COLO668 (cell line): ENCODE measurements around the gene VWA8.
"Not testable (repeated sequence)": the region's sequence is repeated elsewhere in the genome, so short reads cannot be mapped to it uniquely, and the experiment has no call there.

Experiments
- DNase-seq: peaks from one replicate; lab custom pipeline; 2025; ENCODE audit not compliant: unreplicated experiment; lab: John Stamatoyannopoulos, UW

VWA8 gene

DNA sequence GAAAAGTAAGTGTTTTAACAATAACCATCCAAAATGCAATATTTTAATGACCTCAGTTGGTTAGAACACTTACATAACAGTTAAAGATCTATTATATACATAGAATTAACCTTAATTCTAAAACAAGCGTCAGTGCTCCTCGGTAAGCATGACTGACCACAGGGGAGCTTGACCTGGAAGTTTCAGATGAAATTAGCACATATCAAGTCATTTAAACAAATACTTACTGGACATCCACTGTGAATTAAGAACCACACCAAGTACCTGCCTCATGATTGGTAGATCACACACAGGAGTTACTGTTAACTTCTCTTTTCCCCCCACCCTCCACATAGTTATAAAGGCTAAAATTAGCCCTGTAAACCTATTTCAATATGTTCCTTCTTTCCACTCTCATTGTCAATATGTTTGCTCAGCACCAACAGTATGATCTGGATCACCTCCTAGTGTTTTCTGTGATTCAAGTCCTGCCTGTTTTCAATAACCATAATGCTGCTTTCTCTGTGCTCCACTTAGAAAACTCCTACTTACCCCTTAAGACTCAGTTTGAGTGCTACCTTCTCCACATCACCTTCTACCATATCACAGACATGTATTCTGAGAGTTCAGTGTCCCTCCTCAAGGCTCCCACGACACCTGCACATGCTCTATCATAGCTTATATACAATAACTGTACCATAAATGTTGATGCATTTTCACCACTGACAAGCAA is 209.0 kb downstream of the VWA8 start:
- no peak for DNase-seq

- no peak for DNase-seq
Observed at GRCh38 chr13:41751277-41751676, 209.6 kb downstream of the VWA8 start.

GRCh38 chr13:41746259-41746658 is 214.7 kb downstream of the VWA8 start:
- DNase-seq = no peak

DNA sequence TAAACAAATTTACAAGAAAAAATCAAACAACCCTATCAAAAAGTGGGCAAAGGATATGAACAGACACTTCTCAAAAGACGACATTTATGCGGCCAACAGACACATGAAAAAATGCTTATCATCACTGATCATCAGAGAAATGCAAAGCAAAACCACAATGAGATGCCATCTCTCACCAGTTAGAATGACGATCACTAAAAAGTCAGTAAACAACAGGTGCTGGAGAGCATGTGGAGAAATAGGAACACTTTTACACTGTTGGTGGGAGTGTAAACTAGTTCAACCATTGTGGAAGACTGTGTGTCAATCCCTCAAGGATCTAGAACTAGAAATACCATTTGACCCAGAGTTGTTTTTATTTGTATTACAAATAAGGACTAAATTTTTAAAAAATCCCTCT is 215.4 kb downstream of the VWA8 start:
- DNase-seq = not testable (repeated sequence)

DNA sequence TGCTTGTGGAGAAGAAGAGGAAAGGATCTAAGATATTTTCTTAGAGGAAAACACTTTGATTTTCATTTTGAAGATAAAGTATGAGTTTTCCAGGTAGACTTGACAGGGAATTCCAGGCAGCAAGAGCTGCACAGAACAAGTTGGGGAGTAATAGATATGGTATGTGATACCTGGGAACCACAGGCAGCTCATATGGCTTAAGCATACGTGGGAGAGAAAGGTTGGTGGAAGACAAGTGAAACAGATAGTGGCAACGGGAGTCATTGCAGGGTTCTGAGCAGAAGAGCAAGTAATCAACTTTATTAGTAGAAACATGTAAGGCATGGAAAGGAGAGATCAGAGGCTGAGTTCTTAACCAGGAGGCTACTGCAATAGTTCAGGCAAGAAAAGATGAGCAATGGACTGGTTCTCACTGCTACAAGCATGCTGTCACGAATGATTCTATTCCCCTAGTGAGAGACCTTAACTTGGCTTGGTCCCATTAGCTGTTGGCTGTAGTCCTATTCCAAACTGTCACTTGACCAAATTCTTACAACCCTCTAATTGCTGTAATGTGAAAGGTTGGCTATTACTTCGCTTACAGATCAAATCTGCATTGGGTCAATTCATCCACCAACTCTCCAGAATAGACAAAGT is 217.9 kb downstream of the VWA8 start:
- DNase-seq = no peak

DNA sequence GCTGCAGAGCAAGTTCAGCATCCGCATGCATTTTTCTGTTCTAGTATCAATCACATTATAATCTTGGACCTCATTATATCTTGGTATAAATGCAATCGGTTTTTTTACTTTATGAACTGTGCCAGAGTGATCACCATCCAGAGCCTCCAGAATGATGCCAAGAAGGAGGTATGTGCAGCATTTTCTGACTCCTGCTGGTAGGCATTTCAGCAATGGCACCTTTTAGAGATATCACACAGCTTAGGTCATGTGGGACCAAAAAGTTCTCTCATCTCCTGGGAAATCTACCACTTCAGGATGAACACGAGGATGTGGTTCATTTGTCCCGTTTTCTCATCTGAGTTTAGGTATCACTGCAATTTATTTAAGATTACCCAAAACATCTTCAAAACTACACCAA is 220.4 kb downstream of the VWA8 start:
- DNase-seq = no peak

- no peak for DNase-seq
Observed at GRCh38 chr13:41722684-41723535, 238.0 kb downstream of the VWA8 start.

DNA sequence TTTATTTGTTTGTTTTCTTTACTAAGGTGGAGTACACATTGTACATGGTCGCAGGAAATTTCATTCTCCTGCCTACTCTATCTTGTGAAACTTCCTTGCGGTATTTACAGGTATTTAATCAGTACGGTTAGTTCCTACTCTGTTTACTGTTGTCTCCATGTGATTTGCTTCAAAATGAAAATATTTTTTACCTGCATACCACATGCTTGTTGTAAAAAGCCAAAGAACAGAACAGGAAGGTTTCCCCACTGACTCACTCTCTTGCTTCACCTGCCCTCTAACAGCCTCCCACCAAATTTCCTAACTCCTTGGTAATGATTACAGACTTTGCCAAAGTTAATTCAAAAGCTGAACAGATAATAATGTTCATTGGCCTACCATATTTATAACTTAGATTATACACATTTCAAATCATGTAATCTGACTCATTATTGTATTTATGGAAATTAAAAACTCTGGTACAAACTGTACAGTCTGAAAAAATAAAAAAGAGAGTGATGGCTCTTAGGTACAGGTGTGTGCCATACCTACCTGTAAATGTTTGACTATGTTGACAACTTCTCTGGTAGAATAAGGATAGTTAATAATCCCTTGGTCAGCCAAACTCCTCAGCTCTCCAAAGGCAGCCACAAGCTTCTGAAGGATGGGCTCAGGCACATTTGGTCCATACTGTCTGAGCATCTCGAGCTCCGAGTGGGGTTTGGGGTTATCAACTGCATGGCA is 239.9 kb downstream of the VWA8 start:
- no peak for DNase-seq

DNA sequence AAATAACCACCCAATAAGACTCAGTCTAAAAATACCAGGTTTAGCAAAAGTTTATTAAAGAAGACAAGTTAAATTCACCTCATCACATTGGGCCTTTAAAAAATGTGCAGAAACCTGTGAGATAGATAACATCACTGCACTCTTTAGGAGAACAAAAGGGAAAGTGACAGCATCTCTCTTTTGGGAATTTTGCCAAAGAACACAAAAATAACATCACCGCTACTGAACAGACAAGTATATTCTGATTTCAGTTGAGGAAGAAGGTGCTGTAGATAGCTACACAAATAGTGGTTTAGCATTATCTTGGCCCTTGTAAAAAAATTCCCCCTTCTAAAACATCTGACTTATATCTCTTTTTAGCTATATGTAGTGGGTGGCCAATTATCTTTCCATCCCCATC is 244.7 kb downstream of the VWA8 start:
- no peak for DNase-seq

GRCh38 chr13:41713405-41713804 is 247.5 kb downstream of the VWA8 start:
- no peak for DNase-seq

DNA sequence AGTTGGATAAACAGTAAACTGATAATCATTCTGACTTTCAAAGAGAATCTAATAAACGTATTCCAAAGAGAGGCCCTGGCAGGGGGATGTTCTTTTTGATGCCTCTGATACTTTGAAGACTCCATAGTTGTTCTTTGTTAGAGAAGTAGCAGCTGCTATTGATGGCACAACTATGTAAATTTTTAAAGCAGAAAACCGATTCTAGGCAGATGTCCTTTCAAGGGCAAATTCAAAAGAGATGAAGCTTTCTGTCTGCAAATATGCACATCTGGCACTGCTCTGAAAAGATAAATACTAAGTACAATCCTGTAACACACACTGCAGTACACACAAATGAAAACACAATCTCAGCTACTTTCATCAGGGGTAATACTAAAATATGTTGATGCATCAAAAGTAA is 250.1 kb downstream of the VWA8 start:
- DNase-seq = no peak

DNA sequence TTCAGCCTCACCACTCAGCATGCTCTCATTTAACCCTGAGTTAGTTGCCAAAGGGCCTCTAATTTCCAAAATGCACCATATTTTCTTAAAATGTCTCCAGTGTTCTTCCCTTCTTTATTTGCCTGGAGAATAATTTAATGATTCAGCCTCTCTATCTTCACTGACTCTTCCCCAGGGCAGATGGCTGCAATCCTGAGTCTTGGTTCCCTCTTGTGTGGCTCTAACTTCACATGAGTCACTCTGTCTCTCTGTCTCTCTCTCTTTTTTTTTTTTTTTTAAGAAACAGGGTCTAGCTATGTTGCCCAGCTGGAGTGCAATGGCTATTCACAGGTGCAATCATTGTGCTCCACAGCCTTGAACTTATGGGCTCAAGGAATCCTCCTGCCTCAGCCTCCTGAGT is 251.4 kb downstream of the VWA8 start:
- DNase-seq = no peak

DNA sequence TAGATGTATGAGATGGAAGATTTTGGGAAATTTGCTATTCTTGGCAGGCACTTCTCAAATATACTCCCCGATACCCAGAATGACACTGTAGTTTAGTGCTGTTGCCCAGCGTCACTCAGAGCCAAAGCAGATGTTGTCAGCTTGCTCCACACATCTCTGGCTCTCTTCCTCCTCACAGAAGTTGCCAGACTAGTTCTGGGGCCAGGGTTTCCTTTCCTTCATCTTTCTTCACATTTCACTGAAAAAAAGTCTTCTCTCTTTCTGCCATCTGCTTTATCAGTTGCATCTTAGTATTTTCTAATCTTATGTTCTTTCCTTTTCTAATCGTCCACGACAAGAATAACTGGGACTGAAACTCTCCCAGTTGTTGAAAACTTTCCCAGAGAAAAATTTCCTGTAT is 252.2 kb downstream of the VWA8 start:
- DNase-seq = no peak

DNA sequence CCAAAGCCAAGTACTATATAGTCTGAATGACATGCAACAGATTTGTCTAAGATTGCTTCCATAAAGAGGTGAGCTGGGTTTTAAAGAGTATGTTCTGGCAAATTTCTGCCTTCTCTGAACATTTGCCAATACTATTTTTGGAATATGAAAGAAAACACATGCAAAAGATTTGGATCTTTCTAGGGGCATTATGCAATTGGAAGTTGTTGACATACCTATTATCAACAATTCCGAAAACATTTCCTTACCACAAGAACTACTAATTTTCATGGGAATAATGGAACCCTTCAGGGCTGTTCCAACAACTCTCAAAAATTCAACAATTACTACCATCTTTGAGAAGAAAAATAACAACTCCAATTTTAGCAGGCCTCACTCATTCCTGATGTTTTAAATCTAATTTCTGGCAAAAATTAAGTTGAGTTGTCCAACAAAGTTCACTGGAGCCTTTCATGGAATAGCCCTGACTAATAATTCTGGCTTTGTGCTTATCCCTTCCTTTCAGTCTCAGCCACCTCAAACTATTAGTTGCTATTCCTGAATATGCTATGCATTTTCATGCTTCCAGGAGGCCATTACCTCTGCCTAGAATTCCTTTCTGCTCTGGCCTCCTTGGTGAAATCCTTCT is 253.6 kb downstream of the VWA8 start:
- DNase-seq = no peak

GRCh38 chr13:41706152-41706551 is 254.8 kb downstream of the VWA8 start:
- DNase-seq = no peak

DNA sequence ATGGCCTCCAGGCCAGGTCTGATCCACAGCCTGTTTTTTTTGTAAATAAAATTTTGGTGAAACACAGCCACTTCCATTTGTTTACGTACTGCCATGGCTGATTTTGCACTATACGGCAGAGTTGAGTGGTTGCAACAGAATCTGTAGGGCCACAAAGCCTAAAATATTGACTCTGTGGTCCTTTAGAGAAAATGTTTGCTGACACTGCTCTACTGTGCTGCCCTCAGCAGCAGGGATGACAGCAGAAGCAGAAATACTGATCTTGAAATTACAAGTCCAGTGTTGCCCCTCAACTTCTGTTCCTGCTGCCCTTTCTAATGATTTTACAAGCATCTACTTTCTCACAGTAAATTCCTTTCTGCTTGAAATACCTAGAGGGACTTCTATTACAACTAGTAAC is 258.4 kb downstream of the VWA8 start:
- DNase-seq = no peak

DNA sequence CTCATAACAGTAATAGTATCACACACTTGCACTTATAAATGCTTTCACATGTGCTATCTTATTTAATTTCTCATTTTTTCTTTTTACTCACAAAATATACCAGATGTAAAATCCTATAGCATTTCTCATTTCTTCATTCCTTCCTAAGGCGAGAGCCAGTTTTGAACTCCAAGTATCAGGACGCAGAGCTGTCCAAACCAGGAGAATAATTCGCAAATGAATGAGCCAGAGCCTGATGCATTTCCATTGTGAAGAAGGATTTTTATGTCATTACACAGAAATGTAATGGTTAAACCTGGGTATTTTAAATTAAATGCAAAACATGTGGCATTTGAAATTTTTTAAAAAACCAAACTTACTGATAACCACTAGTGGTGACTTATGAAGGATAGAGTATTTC is 259.2 kb downstream of the VWA8 start:
- no peak for DNase-seq

DNA sequence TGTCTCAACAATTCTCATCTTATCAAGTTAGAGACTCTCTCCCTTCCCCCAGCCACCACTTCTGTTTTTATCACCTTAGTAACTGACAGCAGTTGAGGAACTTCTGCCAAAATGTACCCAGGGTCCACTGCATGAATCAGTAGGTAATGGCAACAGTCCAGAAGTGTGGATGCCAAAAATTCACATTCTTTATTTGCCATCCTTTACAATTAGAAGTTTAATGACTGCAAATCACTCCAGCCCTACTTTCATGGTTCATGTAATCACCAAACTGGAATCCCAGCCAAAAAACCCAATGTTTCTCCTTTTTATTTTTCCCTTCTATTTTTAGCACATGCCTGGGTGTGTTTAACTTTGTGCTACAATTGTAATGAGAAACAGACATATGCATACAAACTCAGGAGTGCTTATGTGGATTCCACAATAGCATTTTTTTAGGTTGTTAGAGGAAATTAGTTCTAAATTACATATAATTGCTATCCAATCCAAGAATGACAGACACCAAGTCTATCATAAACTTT is 260.1 kb downstream of the VWA8 start:
- no peak for DNase-seq

DNA sequence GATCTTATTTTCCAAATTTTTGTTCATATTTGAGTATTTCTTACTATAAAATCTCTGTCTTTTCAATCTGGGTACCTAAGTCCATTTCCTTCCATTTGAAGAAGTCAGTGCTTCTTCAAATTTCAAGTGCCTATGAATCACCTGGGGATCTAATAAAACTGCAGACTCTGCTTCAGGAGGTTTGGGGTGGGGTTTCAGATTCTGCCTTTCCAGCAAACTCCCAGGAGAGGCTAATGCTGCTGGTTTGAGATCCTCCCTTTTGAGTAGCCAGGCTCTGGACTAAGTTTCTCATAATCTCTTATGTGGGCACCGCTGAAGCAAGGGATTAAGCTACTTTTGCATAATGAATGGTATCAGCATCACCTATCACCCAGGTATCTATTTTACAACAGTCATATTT is 261.1 kb downstream of the VWA8 start:
- no peak for DNase-seq

DNA sequence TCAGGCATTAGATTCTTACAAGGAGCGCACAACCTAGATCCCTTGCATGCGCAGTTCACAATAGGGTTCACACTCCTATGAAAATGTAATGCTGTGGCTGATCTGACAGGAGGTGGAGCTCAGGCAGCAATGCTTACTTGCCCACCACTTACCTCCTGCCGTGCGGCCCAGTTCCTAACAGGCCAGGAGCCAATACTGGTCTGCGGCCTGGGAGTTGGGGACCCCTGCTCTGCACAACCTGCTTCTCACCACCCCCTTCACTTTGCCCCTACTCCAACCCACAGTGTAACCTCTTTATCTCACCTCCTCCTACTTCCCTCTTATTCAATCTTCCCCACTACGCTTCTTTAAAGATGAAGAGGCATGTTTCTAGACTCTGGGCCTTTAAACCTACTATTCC is 263.3 kb downstream of the VWA8 start:
- no peak for DNase-seq
